ENCODE results near the gene AP2B1.

DNA sequence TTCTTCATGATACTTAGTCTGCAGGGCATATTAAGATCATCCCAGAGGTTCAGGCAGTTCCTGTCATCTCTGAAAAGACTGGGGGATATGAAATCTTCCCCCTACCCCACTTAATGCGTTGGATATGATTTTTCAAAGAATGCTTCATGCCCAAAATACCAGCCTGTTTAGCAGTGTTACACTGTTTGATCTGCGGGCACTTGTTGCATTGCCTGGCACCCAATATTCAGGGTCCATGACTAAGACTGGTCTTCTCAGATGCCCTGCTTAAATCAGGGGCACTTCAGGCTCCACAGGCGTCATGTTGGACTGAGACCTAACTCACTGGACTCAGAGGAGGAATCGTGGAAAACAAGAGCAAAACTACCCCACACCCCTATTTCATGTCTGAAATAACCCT, 137.9 kb downstream of the AP2B1 start:
- TF ChIP-seq, protein P1, sequence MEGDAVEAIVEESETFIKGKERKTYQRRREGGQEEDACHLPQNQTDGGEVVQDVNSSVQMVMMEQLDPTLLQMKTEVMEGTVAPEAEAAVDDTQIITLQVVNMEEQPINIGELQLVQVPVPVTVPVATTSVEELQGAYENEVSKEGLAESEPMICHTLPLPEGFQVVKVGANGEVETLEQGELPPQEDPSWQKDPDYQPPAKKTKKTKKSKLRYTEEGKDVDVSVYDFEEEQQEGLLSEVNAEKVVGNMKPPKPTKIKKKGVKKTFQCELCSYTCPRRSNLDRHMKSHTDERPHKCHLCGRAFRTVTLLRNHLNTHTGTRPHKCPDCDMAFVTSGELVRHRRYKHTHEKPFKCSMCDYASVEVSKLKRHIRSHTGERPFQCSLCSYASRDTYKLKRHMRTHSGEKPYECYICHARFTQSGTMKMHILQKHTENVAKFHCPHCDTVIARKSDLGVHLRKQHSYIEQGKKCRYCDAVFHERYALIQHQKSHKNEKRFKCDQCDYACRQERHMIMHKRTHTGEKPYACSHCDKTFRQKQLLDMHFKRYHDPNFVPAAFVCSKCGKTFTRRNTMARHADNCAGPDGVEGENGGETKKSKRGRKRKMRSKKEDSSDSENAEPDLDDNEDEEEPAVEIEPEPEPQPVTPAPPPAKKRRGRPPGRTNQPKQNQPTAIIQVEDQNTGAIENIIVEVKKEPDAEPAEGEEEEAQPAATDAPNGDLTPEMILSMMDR (optimal IDR thresholded peaks at IDR 0.05 in 1 of 3, IDR thresholded peaks at IDR 0.05 in 1 of 3, conservative IDR thresholded peaks at IDR 0.05 in 1 of 3; ENCODE audit: extremely low read depth in 1 of 3, insufficient read depth in 2 of 3, low read length in 3 of 3): no peak
- TF ChIP-seq EZH2 (IDR thresholded peaks at IDR 0.05; ENCODE audit: low read length): no peak
